H1 (cell line): ENCODE measurements around the gene LMNA. TPM values are rescaled to one million over a fixed set of nuclear protein-coding genes. Genes with fewer than 3 reads are reported as not detected.

Experiments
- POLR2AphosphoS5 ChIP-seq: IDR thresholded peaks from 2 replicates; pipeline ENCODE4 v1.6.1; 2011; ENCODE audit warnings: low read depth, low read length
- RXRA ChIP-seq: IDR thresholded peaks from 2 replicates; pipeline ENCODE4 v1.6.1; 2011; ENCODE audit warnings: low read depth, mild to moderate bottlenecking, low read length, moderate library complexity; ENCODE audit not compliant: insufficient read depth
- TAF1 ChIP-seq: IDR thresholded peaks from 2 replicates; pipeline ENCODE4 v1.6.1; 2011; ENCODE audit warnings: mild to moderate bottlenecking, low read depth, low read length
- ZNF274 ChIP-seq: IDR thresholded peaks from 2 replicates; pipeline ENCODE4 v1.7.0; 2012; ENCODE audit warnings: low read length, borderline replicate concordance; ENCODE audit errors: extremely low read depth
- polyA plus RNA-seq, 7 experiments: library from polyadenylated mRNA; depleted of rRNA in 3 of 7; stranded (reverse) in 5 of 7; unstranded in 2 of 7; fragments of >200 nt in 5 of 7; fragments of 200-250 nt in 2 of 7; gene quantifications; 1 replicate in 5 of 7; 2 replicates in 1 of 7; 4 replicates in 1 of 7; pipeline versions ENCODE4 v1.2.1 to v1.2.3, GENCODE V29; 2011 to 2013; ENCODE audit warnings: missing spikeins in 2 of 7, mixed read lengths in 2 of 7
- total RNA-seq: library from RNA; stranded (reverse); fragmentation: NEBNext Ultra II Directional; extraction: Animal tissue kit (Norgen Biotek cat#: 25700); gene quantifications from 2 replicates; pipeline ENCODE4 v1.2.1, GENCODE V29; 2021
- TF ChIP-seq, protein P1 (sequence below): fragments of 300-600 bp; sonication (generic); IDR thresholded peaks from 2 replicates; pipeline ENCODE4 v1.7.1; 2012; ENCODE audit warnings: low read length, moderate library complexity, mild to moderate bottlenecking, inconsistent platforms; ENCODE audit not compliant: insufficient replicate concordance

The LMNA gene
- total and polyA plus RNA-seq, 2 of the 8 experiments (the other 6 are each of a cell fraction or from before 2014, with no cell fraction given), result 25.8 to 46.8 TPM

DNA sequence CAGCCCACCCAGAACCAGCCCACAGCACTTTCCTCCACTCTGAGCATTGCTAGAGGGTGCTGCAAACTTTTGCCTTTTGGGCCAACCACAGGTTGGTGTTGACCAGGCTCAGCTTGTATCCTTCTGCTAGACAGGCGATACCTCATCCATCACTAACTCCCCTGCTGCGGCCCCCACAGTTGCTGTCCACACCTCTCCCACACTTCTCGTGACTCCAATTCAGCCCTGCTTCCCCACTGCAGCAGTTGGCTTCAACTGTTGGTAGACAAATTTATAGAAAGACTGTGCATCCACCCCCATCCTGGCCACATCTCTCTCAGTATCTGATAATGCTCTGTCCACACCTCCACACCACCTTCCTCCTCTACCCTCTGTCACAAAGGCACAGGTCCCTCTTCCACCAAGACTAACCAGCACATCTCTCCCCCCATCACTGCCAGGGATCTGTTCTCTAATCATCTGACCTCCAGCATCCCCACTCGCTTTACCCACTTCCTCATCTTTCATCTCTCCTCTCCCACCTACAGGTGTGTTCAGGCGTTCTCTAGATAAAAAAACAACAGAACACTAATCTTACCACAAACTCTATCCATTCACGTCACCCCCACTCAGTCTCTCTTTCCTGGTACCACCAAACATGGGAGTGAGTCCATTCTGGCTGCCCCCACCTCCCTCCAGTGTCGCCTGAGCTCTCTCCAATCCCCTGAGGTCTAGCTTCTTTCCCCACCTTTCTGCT, 63.6 kb downstream of the LMNA start (continued):
- TF ChIP-seq, protein P1, sequence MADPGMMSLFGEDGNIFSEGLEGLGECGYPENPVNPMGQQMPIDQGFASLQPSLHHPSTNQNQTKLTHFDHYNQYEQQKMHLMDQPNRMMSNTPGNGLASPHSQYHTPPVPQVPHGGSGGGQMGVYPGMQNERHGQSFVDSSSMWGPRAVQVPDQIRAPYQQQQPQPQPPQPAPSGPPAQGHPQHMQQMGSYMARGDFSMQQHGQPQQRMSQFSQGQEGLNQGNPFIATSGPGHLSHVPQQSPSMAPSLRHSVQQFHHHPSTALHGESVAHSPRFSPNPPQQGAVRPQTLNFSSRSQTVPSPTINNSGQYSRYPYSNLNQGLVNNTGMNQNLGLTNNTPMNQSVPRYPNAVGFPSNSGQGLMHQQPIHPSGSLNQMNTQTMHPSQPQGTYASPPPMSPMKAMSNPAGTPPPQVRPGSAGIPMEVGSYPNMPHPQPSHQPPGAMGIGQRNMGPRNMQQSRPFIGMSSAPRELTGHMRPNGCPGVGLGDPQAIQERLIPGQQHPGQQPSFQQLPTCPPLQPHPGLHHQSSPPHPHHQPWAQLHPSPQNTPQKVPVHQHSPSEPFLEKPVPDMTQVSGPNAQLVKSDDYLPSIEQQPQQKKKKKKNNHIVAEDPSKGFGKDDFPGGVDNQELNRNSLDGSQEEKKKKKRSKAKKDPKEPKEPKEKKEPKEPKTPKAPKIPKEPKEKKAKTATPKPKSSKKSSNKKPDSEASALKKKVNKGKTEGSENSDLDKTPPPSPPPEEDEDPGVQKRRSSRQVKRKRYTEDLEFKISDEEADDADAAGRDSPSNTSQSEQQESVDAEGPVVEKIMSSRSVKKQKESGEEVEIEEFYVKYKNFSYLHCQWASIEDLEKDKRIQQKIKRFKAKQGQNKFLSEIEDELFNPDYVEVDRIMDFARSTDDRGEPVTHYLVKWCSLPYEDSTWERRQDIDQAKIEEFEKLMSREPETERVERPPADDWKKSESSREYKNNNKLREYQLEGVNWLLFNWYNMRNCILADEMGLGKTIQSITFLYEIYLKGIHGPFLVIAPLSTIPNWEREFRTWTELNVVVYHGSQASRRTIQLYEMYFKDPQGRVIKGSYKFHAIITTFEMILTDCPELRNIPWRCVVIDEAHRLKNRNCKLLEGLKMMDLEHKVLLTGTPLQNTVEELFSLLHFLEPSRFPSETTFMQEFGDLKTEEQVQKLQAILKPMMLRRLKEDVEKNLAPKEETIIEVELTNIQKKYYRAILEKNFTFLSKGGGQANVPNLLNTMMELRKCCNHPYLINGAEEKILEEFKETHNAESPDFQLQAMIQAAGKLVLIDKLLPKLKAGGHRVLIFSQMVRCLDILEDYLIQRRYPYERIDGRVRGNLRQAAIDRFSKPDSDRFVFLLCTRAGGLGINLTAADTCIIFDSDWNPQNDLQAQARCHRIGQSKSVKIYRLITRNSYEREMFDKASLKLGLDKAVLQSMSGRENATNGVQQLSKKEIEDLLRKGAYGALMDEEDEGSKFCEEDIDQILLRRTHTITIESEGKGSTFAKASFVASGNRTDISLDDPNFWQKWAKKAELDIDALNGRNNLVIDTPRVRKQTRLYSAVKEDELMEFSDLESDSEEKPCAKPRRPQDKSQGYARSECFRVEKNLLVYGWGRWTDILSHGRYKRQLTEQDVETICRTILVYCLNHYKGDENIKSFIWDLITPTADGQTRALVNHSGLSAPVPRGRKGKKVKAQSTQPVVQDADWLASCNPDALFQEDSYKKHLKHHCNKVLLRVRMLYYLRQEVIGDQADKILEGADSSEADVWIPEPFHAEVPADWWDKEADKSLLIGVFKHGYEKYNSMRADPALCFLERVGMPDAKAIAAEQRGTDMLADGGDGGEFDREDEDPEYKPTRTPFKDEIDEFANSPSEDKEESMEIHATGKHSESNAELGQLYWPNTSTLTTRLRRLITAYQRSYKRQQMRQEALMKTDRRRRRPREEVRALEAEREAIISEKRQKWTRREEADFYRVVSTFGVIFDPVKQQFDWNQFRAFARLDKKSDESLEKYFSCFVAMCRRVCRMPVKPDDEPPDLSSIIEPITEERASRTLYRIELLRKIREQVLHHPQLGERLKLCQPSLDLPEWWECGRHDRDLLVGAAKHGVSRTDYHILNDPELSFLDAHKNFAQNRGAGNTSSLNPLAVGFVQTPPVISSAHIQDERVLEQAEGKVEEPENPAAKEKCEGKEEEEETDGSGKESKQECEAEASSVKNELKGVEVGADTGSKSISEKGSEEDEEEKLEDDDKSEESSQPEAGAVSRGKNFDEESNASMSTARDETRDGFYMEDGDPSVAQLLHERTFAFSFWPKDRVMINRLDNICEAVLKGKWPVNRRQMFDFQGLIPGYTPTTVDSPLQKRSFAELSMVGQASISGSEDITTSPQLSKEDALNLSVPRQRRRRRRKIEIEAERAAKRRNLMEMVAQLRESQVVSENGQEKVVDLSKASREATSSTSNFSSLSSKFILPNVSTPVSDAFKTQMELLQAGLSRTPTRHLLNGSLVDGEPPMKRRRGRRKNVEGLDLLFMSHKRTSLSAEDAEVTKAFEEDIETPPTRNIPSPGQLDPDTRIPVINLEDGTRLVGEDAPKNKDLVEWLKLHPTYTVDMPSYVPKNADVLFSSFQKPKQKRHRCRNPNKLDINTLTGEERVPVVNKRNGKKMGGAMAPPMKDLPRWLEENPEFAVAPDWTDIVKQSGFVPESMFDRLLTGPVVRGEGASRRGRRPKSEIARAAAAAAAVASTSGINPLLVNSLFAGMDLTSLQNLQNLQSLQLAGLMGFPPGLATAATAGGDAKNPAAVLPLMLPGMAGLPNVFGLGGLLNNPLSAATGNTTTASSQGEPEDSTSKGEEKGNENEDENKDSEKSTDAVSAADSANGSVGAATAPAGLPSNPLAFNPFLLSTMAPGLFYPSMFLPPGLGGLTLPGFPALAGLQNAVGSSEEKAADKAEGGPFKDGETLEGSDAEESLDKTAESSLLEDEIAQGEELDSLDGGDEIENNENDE, result no peak
- no peak for TF ChIP-seq ZNF274
- no peak for TF ChIP-seq TAF1
- no peak for TF ChIP-seq RXRA
- TF ChIP-seq POLR2AphosphoS5, result no peak
